K562 (cell line): ENCODE results near the gene PHTF2. TPM values are rescaled to one million over a fixed set of nuclear protein-coding genes. Genes with fewer than 3 reads are reported as not detected.

Experiments used
- CHCHD3 ChIP-seq: fragments of 250-450 bp; sonication (Bioruptor Pico); IDR thresholded peaks from 2 replicates; pipeline ENCODE4 v2.1.2; 2022; ENCODE audit warnings: mild to moderate bottlenecking
- ELF1 ChIP-seq: fragments of 200-800 bp; sonication (Bioruptor generic); IDR thresholded peaks from 2 replicates; pipeline ENCODE4 v1.6.1; 2016; ENCODE audit warnings: missing genetic modification characterization, missing compliant biosample characterization
- EP300 ChIP-seq: IDR thresholded peaks from 2 replicates; pipeline ENCODE4 v1.6.1; 2012; ENCODE audit warnings: low read length, improper control_type of control experiment
- ESRRB ChIP-seq: fragments of 250-450 bp; sonication (Bioruptor Pico); IDR thresholded peaks from 2 replicates; pipeline ENCODE4 v1.5.0; 2020; ENCODE audit warnings: mild to moderate bottlenecking, moderate library complexity, borderline replicate concordance
- ETV6 ChIP-seq, 3 experiments: fragments of 150-350 bp in 1 of 3; sonication (generic) in 1 of 3; formaldehyde crosslinking in 1 of 3; IDR thresholded peaks; 2 replicates each; pipeline versions ENCODE4 v1.6.1 to v1.8.0; 2014 to 2022; ENCODE audit warnings: borderline replicate concordance in 2 of 3, low read depth in 2 of 3, antibody characterized with exemption in 1 of 3, low read length in 1 of 3, mild to moderate bottlenecking in 1 of 3, missing genetic modification reagents in 1 of 3
- FOS ChIP-seq: IDR thresholded peaks from 3 replicates; pipeline ENCODE4 v1.6.1; 2011; ENCODE audit not compliant: insufficient read length; ENCODE audit errors: extremely low read depth
- HINFP ChIP-seq: fragments of 450-650 bp; conservative IDR thresholded peaks from 2 replicates; pipeline ENCODE4 v1.6.1; 2016; ENCODE audit warnings: missing genetic modification characterization, low read depth, mild to moderate bottlenecking, control low read depth, missing compliant biosample characterization
- ID3 ChIP-seq, 2 experiments: fragments of 250-450 bp in 1 of 2; fragments of 450-650 bp in 1 of 2; sonication (Bioruptor Pico) in 1 of 2; IDR thresholded peaks; 2 replicates each; pipeline versions ENCODE4 v1.6.1 to v1.8.0; 2016 to 2021; ENCODE audit warnings: mild to moderate bottlenecking in 2 of 2, moderate library complexity in 2 of 2, missing compliant biosample characterization in 1 of 2, missing genetic modification characterization in 1 of 2
- MAFK ChIP-seq: IDR thresholded peaks from 2 replicates; pipeline ENCODE4 v1.6.1; 2011; ENCODE audit warnings: low read length, improper control_type of control experiment
- MTF1 ChIP-seq: fragments of 250-450 bp; sonication (Bioruptor Pico); IDR thresholded peaks from 2 replicates; pipeline ENCODE4 v1.9.0; 2021; ENCODE audit warnings: moderate library complexity, mild to moderate bottlenecking, inconsistent platforms, borderline replicate concordance
- NRF1 ChIP-seq, 2 experiments: fragments of 450-650 bp; IDR thresholded peaks in 1 of 2; conservative IDR thresholded peaks in 1 of 2; 2 replicates each; pipeline ENCODE4 v1.6.1; 2014; ENCODE audit warnings: mild to moderate bottlenecking in 2 of 2
- RBM25 ChIP-seq: fragments of 200-400 bp; formaldehyde crosslinking; IDR thresholded peaks from 2 replicates; pipeline ENCODE4 v1.6.1; 2018; ENCODE audit warnings: low read length, low read depth, moderate library complexity; ENCODE audit not compliant: severe bottlenecking
- SMARCC2 ChIP-seq: fragments of 450-650 bp; IDR thresholded peaks from 2 replicates; pipeline ENCODE4 v1.6.1; 2017; ENCODE audit warnings: antibody characterized with exemption, moderate library complexity, mild to moderate bottlenecking, low read depth
- TBP ChIP-seq: optimal IDR thresholded peaks from 2 replicates; pipeline ENCODE3; 2011; ENCODE audit warnings: low read depth, low read length, improper control_type of control experiment
- TCF15 ChIP-seq: fragments of 250-450 bp; sonication (Bioruptor Pico); IDR thresholded peaks from 2 replicates; pipeline ENCODE4 v1.8.0; 2022; ENCODE audit warnings: moderate library complexity, mild to moderate bottlenecking, inconsistent platforms
- USF2 ChIP-seq: sonication (generic); formaldehyde crosslinking; IDR thresholded peaks from 2 replicates; pipeline ENCODE4 v1.5.0; 2020; ENCODE audit warnings: missing genetic modification reagents
- ZNF121 ChIP-seq: sonication (generic); formaldehyde crosslinking; conservative IDR thresholded peaks from 2 replicates; pipeline ENCODE4 v1.8.0; 2022; ENCODE audit warnings: missing genetic modification reagents
- ZNF124 ChIP-seq: sonication (generic); formaldehyde crosslinking; IDR thresholded peaks from 2 replicates; pipeline ENCODE4 v1.8.1; 2022; ENCODE audit warnings: missing genetic modification reagents
- ZNF316 ChIP-seq: fragments of 450-650 bp; IDR thresholded peaks from 2 replicates; pipeline ENCODE4 v1.6.1; 2016
- ZNF79 ChIP-seq: fragments of 250-450 bp; sonication (Bioruptor Pico); IDR thresholded peaks from 2 replicates; pipeline ENCODE4 v1.4.0; 2020; ENCODE audit warnings: low read depth, mild to moderate bottlenecking, moderate library complexity
- polyA plus RNA-seq, 8 experiments: library from polyadenylated mRNA; depleted of rRNA in 4 of 8; stranded (reverse) in 5 of 8; unstranded in 3 of 8; fragments of >200 nt; fragmentation: Nextera tagmentation in 2 of 8; fragmentation: Illumina TruSeq in 1 of 8; extraction: Ambion mirVana in 2 of 8; extraction: Trizol in 1 of 8; gene quantifications; 2 replicates each; pipeline versions ENCODE4 v1.2.1 to v1.2.3, GENCODE V29; 2011 to 2014; ENCODE audit warnings: inconsistent platforms in 1 of 8, missing spikeins in 1 of 8
- total RNA-seq, 7 experiments: library from RNA; depleted of rRNA in 6 of 7; stranded (reverse); fragments of >200 nt in 6 of 7; fragmentation: Illumina TruSeq in 2 of 7; extraction: Trizol in 2 of 7; gene quantifications; 2 replicates each; pipeline versions ENCODE4 v1.2.1 to v1.2.3, GENCODE V29; 2011 to 2021; ENCODE audit warnings: low replicate concordance in 1 of 7

Gene PHTF2
- total and polyA plus RNA-seq, 9 of the 15 experiments (the other 6 are each of a cell fraction or from before 2014, with no cell fraction given), result 17.9 to 43.6 (median 25.4) TPM

- TF ChIP-seq ZNF121 (CRISPR knock-in tag) (peak; percentile 82), MAFK (0 out of 2 replicates have a peak, but pooled peaks have one; percentile 19), HINFP (tag) (no peak), EP300 (no peak), TCF15 (CRISPR knock-in tag) (no peak), RBM25 (peak; percentile 59), TBP (no peak), CHCHD3 (CRISPR knock-in tag) (no peak), SMARCC2 (no peak), ZNF79 (CRISPR knock-in tag) (no peak), FOS (no peak), ZNF316 (peak; percentile 87), ESRRB (CRISPR knock-in tag) (no peak), USF2 (no peak), NRF1 (conservative IDR thresholded peaks at IDR 0.05 in 1 of 2, IDR thresholded peaks at IDR 0.05 in 1 of 2) (no peak), ID3 (CRISPR knock-in tag; IDR thresholded peaks at IDR 0.05) (no peak), ID3 (tag; IDR thresholded peaks at IDR 0.05) (peak; percentile 79), ELF1 (0 out of 2 replicates have a peak, but pooled peaks have one; percentile 7), ZNF124 (no peak), MTF1 (CRISPR knock-in tag) (no peak), ETV6 (IDR thresholded peaks at IDR 0.05; ENCODE audit: borderline replicate concordance in 1 of 2, low read depth in 2 of 2, low read length in 1 of 2) (peak in 1 of 2 experiments; percentile 76; a peak in 1 of 4 replicates), ETV6 (CRISPR knock-in tag; IDR thresholded peaks at IDR 0.05; ENCODE audit: borderline replicate concordance) (no peak)
Observed at GRCh38 chr7:77802557-77803405, 4.2 kb downstream of the PHTF2 start (continued).
